IMR-90 (cell line): ENCODE measurements around the gene RNF112. TPM values are rescaled to one million over a fixed set of nuclear protein-coding genes. Genes with fewer than 3 reads are reported as not detected.

ENCODE experiments used
- ATAC-seq: fragments of 200-7000 bp; cut with Tn5 transposase; 2 replicates; pipeline ENCODE4 v1.9.1; 2020; ENCODE audit warnings: low read depth, mild to moderate bottlenecking, moderate library complexity
- BruUV-seq: library from RNA; stranded (reverse); fragments of 400-500 nt; replicated peaks from 2 replicates; lab custom pipeline; 2021; lab: Mats Ljungman, UMichigan
- CTCF ChIA-PET: fragments of 300-600 bp; formaldehyde crosslinking; extraction: SDS; loops from one replicate; lab custom pipeline; 2021; ENCODE audit warnings: antibody characterized with exemption; lab: Yijun Ruan, JAX
- POLR2A ChIA-PET: fragments of 300-600 bp; sonication (Branson Sonifier 250); formaldehyde crosslinking; loops from one replicate; lab custom pipeline; 2022; ENCODE audit warnings: antibody characterized with exemption; ENCODE audit not compliant: unreplicated experiment; lab: Charles Lee
- DNase-seq: peaks from one replicate; pipeline ENCODE4 v3.0.0; 2013
- H2AFZ ChIP-seq: replicated peaks from 2 replicates; pipeline ENCODE3; 2013; ENCODE audit warnings: low read length, mild to moderate bottlenecking; ENCODE audit not compliant: poor library complexity
- H2AK5ac ChIP-seq: 2 replicates; pipeline ENCODE4 v1.6.1; 2013; ENCODE audit warnings: low read depth, low read length, inconsistent platforms
- H2AK9ac ChIP-seq: replicated peaks from 2 replicates; pipeline ENCODE3; 2013; ENCODE audit warnings: mild to moderate bottlenecking, low read depth, low read length, moderate library complexity; ENCODE audit not compliant: poor library complexity
- H2BK120ac ChIP-seq: 2 replicates; pipeline ENCODE4 v1.6.1; 2013; ENCODE audit warnings: low read depth, low read length, inconsistent platforms
- H2BK15ac ChIP-seq: 3 replicates; pipeline ENCODE4 v1.6.1; 2013; ENCODE audit warnings: low read depth, low read length, inconsistent platforms
- H2BK20ac ChIP-seq: 2 replicates; pipeline ENCODE4 v1.6.1; 2013; ENCODE audit warnings: low read depth, mild to moderate bottlenecking, inconsistent platforms, low read length, moderate library complexity
- H2BK5ac ChIP-seq: 2 replicates; pipeline ENCODE4 v1.6.1; 2013; ENCODE audit warnings: mild to moderate bottlenecking, low read depth, low read length, inconsistent platforms; ENCODE audit not compliant: poor library complexity, severe bottlenecking
- H3K14ac ChIP-seq: replicated peaks from 2 replicates; pipeline ENCODE4 v1.6.1; 2013; ENCODE audit warnings: low read depth, low read length, inconsistent platforms
- H3K18ac ChIP-seq: 2 replicates; pipeline ENCODE4 v1.6.1; 2013; ENCODE audit warnings: low read depth, low read length, control low read depth
- H3K23ac ChIP-seq: 2 replicates; pipeline ENCODE4 v1.6.1; 2013; ENCODE audit warnings: low read depth, low read length, inconsistent platforms
- H3K27ac ChIP-seq: 2 replicates; pipeline ENCODE4 v1.5.1; 2013; ENCODE audit warnings: mild to moderate bottlenecking, control low read depth, low read length; ENCODE audit not compliant: insufficient read depth
- H3K27me3 ChIP-seq: 2 replicates; pipeline ENCODE4 v1.6.1; 2013; ENCODE audit warnings: low read length; ENCODE audit not compliant: control insufficient read depth, insufficient read depth
- H3K36me3 ChIP-seq: 2 replicates; pipeline ENCODE4 v1.6.1; 2013; ENCODE audit warnings: low read length, mixed read lengths; ENCODE audit not compliant: control insufficient read depth, insufficient read depth
- H3K4ac ChIP-seq: 2 replicates; pipeline ENCODE4 v1.6.1; 2013; ENCODE audit warnings: low read depth, low read length, inconsistent platforms
- H3K4me1 ChIP-seq: 2 replicates; pipeline ENCODE4 v1.6.1; 2013; ENCODE audit warnings: low read length, mixed read lengths; ENCODE audit not compliant: control insufficient read depth, insufficient read depth
- H3K4me2 ChIP-seq: 2 replicates; pipeline ENCODE4 v1.6.1; 2013; ENCODE audit warnings: low read depth, mild to moderate bottlenecking, control low read depth, low read length, moderate library complexity
- H3K4me3 ChIP-seq: 2 replicates; pipeline ENCODE4 v1.5.1; 2013; ENCODE audit warnings: low read depth, mild to moderate bottlenecking, control low read depth, low read length, moderate library complexity; ENCODE audit not compliant: insufficient read depth
- H3K56ac ChIP-seq: 2 replicates; pipeline ENCODE4 v1.6.1; 2013; ENCODE audit warnings: low read length, inconsistent platforms; ENCODE audit not compliant: insufficient read depth; ENCODE audit errors: extremely low read depth
- H3K79me1 ChIP-seq, 2 experiments: 2 replicates each; pipeline ENCODE4 v1.6.1; 2013; ENCODE audit warnings: low read length in 2 of 2, inconsistent platforms in 1 of 2, low read depth in 1 of 2
- H3K9ac ChIP-seq: 2 replicates; pipeline ENCODE4 v1.6.1; 2013; ENCODE audit warnings: low read depth, low read length, control low read depth
- H3K9me1 ChIP-seq: 2 replicates; pipeline ENCODE4 v1.6.1; 2013; ENCODE audit warnings: low read length, inconsistent platforms; ENCODE audit not compliant: insufficient read depth
- H3K9me3 ChIP-seq: 2 replicates; pipeline ENCODE4 v1.6.1; 2013; ENCODE audit warnings: low read length; ENCODE audit not compliant: control insufficient read depth, insufficient read depth
- H4K20me1 ChIP-seq: 2 replicates; pipeline ENCODE4 v1.6.1; 2013; ENCODE audit warnings: low read length, inconsistent platforms; ENCODE audit not compliant: insufficient read depth
- H4K5ac ChIP-seq: 2 replicates; pipeline ENCODE4 v1.6.1; 2013; ENCODE audit warnings: mild to moderate bottlenecking, low read depth, low read length, control low read depth
- H4K8ac ChIP-seq, 2 experiments: 2 replicates each; pipeline ENCODE4 v1.6.1; 2013; ENCODE audit warnings: low read depth in 2 of 2, low read length in 2 of 2, control low read depth in 1 of 2, inconsistent platforms in 1 of 2
- H4K91ac ChIP-seq: 2 replicates; pipeline ENCODE4 v1.6.1; 2013; ENCODE audit warnings: low read depth, low read length, inconsistent platforms; ENCODE audit not compliant: insufficient read depth
- BHLHE40 ChIP-seq: fragments of 150-350 bp; IDR thresholded peaks from 2 replicates; pipeline ENCODE4 v1.6.1; 2016; ENCODE audit warnings: mild to moderate bottlenecking, low read depth, low read length
- CHD1 ChIP-seq: IDR thresholded peaks from 2 replicates; pipeline ENCODE4 v1.6.1; 2012; ENCODE audit warnings: low read depth, low read length, improper control_type of control experiment
- FOS ChIP-seq: fragments of 150-350 bp; IDR thresholded peaks from 2 replicates; pipeline ENCODE4 v1.6.1; 2016; ENCODE audit warnings: low read depth, low read length
- MAFK ChIP-seq: IDR thresholded peaks from 2 replicates; pipeline ENCODE4 v1.6.1; 2012; ENCODE audit warnings: low read depth, low read length, improper control_type of control experiment
- MAZ ChIP-seq: IDR thresholded peaks from 2 replicates; pipeline ENCODE4 v1.6.1; 2012; ENCODE audit warnings: low read depth, mild to moderate bottlenecking, low read length, improper control_type of control experiment, moderate library complexity, borderline replicate concordance
- NFE2L2 ChIP-seq: fragments of 150-350 bp; IDR thresholded peaks from 2 replicates; pipeline ENCODE4 v1.6.1; 2016; ENCODE audit warnings: low read depth, mild to moderate bottlenecking, low read length
- POLR2A ChIP-seq: IDR thresholded peaks from 2 replicates; pipeline ENCODE4 v1.6.1; 2012; ENCODE audit warnings: mild to moderate bottlenecking, low read depth, low read length
- RAD21 ChIP-seq: IDR thresholded peaks from 2 replicates; pipeline ENCODE4 v1.6.1; 2012; ENCODE audit warnings: low read length, improper control_type of control experiment
- RFX5 ChIP-seq: IDR thresholded peaks from 2 replicates; pipeline ENCODE4 v1.8.0; 2012; ENCODE audit warnings: low read depth, mild to moderate bottlenecking, low read length, moderate library complexity
- SMC3 ChIP-seq: fragments of 150-350 bp; IDR thresholded peaks from 2 replicates; pipeline ENCODE4 v1.6.1; 2016; ENCODE audit warnings: low read depth, mild to moderate bottlenecking, antibody characterized with exemption, low read length, moderate library complexity
- WGBS, 2 experiments: methylation state at CpG; one replicate each; pipeline versions ENCODE4 v1.1.5 to v1.1.7; 2013; ENCODE audit warnings: missing lambda C conversion rate in 2 of 2; ENCODE audit not compliant: insufficient read length in 1 of 2; ENCODE audit errors: extremely low coverage in 2 of 2; 5-methylcytosine and 5-hydroxymethylcytosine counted together
- dilution Hi-C: fragments of 300-500 bp; cut with HindIII; formaldehyde crosslinking; loops from one replicate; pipeline ENCODE4 v1.14.3; 2018; ENCODE audit warnings: low sequenced_read_pairs; ENCODE audit not compliant: unreplicated experiment
- in situ Hi-C: fragments of 300-500 bp; cut with MboI; formaldehyde crosslinking; loops from 3 replicates; pipeline ENCODE4 v1.14.3; 2019; ENCODE audit warnings: low sequenced_read_pairs, inconsistent platforms, mixed read lengths
- intact Hi-C: fragments of 100-400 bp; cut with micrococcal nuclease; formaldehyde crosslinking; loops from 2 replicates; pipeline ENCODE4 v1.10.0; 2022
- polyA plus RNA-seq, 3 experiments: library from polyadenylated mRNA; depleted of rRNA; stranded (reverse); fragments of >200 nt; gene quantifications; 2 replicates each; pipeline ENCODE4 v1.2.3, GENCODE V29; 2012; ENCODE audit warnings: low replicate concordance in 1 of 3
- total RNA-seq: library from RNA; depleted of rRNA; stranded (reverse); fragments of >200 nt; gene quantifications from 2 replicates; pipeline ENCODE4 v1.2.3, GENCODE V29; 2012
- TF ChIP-seq, protein P1 (sequence below): fragments of 150-350 bp; IDR thresholded peaks from 2 replicates; pipeline ENCODE4 v1.6.1; 2017; ENCODE audit warnings: mild to moderate bottlenecking, antibody characterized with exemption, low read length, low read depth
- TF ChIP-seq, protein P2 (sequence below): fragments of 150-350 bp; IDR thresholded peaks from 2 replicates; pipeline ENCODE4 v1.6.1; 2016; ENCODE audit warnings: low read depth, mild to moderate bottlenecking, low read length, moderate library complexity, borderline replicate concordance

The RNF112 gene
- total and polyA plus RNA-seq, 2 of the 4 experiments (the other 2 are of a cell fraction), result 2.5 to 5.7 TPM

DNA sequence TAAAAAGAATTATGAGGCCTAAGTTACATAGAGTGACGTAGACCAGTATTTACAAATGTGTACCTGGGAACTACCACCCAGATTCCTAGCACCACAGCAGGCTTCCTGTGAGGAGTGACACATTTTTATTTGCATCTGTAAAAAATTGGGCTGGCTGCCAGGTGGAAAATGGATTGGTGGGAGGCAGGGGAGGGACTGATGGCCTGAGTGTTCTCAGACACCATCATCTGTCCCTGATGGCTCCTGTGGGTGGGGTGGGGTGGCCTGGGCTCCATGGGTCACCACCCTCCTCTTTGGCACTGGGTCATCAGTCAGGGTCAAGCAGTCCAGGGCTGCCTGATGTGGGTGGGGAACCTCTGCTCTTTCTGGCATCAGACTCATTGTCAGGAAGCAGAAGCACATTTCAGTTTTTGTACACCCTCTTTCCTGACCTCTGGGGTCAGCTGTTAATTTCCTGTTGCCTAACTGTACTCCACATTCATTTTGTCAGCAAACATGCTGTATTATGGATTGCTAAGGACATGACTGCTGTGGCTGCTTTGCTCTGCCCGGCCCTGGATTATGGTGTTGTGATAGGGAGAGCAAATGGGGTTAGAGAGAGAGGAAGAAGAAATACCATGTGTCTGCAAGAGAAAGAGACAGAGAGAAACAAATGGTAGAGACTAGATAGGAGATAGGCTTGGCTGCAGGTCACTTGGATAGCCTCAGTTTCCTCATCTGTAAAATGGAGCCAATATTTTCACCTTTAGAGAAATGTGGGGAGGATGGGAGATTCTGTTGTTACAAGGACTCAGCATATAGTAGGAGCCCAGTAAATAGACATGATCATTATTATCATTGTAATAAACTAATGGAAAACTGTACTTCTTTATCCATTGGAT, 12.5 kb upstream of the RNF112 start:
- H3K4me2 ChIP-seq, result no peak overlapping the region
- no peak overlapping the region for H3K9ac ChIP-seq
- H2AK9ac ChIP-seq, result no peak overlapping the region
- H3K9me3 ChIP-seq, result no peaks in the 10 kb centered on the region
- H2BK5ac ChIP-seq, result no peak overlapping the region
- no peaks in the 10 kb centered on the region for H3K36me3 ChIP-seq
- POLR2A ChIA-PET, result no interaction called here
- H4K91ac ChIP-seq, result no peak overlapping the region
- H2AK5ac ChIP-seq, result 0 out of 2 replicates have a peak overlapping the region, but pooled peaks have one; percentile 15
- no peaks in the 10 kb centered on the region for H4K20me1 ChIP-seq
- intact Hi-C loops (no loop called here), dilution Hi-C loops (no loop called here), in situ Hi-C loops (no loop called here)
- ATAC-seq (peak; percentile 46), DNase-seq (no peak)
- H3K56ac ChIP-seq, result no peak overlapping the region
- H3K27ac ChIP-seq, result no peak overlapping the region
- peak overlapping the region; percentile 53; the same call in 1 of the 2 replicates for H4K5ac ChIP-seq
- H2BK120ac ChIP-seq, result no peak overlapping the region
- H3K4ac ChIP-seq, result no peak overlapping the region
- no peaks in the 10 kb centered on the region for H3K79me1 ChIP-seq
- no TSS peak for BruUV-seq
- no peak overlapping the region for H2BK15ac ChIP-seq
- no peak for TF ChIP-seq MAFK
- no peak for TF ChIP-seq MAZ
- no peak for TF ChIP-seq POLR2A
- TF ChIP-seq NFE2L2, result no peak
- TF ChIP-seq FOS, result no peak
- TF ChIP-seq RFX5, result no peak
- TF ChIP-seq SMC3, result no peak
- TF ChIP-seq, protein P1, sequence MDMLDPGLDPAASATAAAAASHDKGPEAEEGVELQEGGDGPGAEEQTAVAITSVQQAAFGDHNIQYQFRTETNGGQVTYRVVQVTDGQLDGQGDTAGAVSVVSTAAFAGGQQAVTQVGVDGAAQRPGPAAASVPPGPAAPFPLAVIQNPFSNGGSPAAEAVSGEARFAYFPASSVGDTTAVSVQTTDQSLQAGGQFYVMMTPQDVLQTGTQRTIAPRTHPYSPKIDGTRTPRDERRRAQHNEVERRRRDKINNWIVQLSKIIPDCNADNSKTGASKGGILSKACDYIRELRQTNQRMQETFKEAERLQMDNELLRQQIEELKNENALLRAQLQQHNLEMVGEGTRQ, result no peak
- TF ChIP-seq RAD21, result no peak
- TF ChIP-seq, protein P2, sequence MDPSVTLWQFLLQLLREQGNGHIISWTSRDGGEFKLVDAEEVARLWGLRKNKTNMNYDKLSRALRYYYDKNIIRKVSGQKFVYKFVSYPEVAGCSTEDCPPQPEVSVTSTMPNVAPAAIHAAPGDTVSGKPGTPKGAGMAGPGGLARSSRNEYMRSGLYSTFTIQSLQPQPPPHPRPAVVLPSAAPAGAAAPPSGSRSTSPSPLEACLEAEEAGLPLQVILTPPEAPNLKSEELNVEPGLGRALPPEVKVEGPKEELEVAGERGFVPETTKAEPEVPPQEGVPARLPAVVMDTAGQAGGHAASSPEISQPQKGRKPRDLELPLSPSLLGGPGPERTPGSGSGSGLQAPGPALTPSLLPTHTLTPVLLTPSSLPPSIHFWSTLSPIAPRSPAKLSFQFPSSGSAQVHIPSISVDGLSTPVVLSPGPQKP, result no peak
- TF ChIP-seq BHLHE40, result no peak
- TF ChIP-seq CHD1, result no peak
- H4K8ac ChIP-seq, result no peak overlapping the region
- H3K14ac ChIP-seq, result no peak overlapping the region
- no peaks in the 10 kb centered on the region for H3K27me3 ChIP-seq
- no peak overlapping the region for H2BK20ac ChIP-seq
- no peak overlapping the region for H3K18ac ChIP-seq
- no peak overlapping the region for H3K4me3 ChIP-seq
- peaks cover 10% of the 10 kb centered on the region for H3K4me1 ChIP-seq
- H3K23ac ChIP-seq, result no peak overlapping the region
- 40% methylated on average over 1 of the region's 2 CpGs; no CpG with 5 or more reads in 1 of the 2 experiments for WGBS, 2 experiments
- no peak overlapping the region for H2AFZ ChIP-seq
- CTCF ChIA-PET, result no interaction called here
- peaks cover 4% of the 10 kb centered on the region; the same call in 1 of the 2 replicates for H3K9me1 ChIP-seq
